A549 (cell line): Measurements from ENCODE around the gene ERGIC2. TPM values are rescaled to one million over a fixed set of nuclear protein-coding genes. Genes with fewer than 3 reads are reported as not detected.
"Not testable (repeated sequence)": the region's sequence is repeated elsewhere in the genome, so short reads cannot be mapped to it uniquely, and the experiment has no call there.

Experiments
- ATAC-seq, 2 experiments: fragments of 200-7000 bp in 1 of 2; fragments of >200 bp in 1 of 2; cut with Nextera tagmentation in 1 of 2; cut with Tn5 transposase in 1 of 2; 3 replicates each; pipeline versions ENCODE4 v1.8.0 to v1.9.1; 2018 to 2020; ENCODE audit warnings: mild to moderate bottlenecking in 1 of 2, moderate library complexity in 1 of 2
- CTCF ChIA-PET: fragments of 300-600 bp; sonication (Branson Sonifier 250); formaldehyde crosslinking; extraction: SDS; loops from one replicate; lab custom pipeline; 2021; ENCODE audit warnings: antibody characterized with exemption, inconsistent platforms; lab: Yijun Ruan, JAX
- POLR2A ChIA-PET: fragments of 350-600 bp; formaldehyde crosslinking; extraction: SDS; loops from one replicate; lab custom pipeline; 2021; ENCODE audit warnings: antibody characterized with exemption, inconsistent platforms; lab: Yijun Ruan, JAX
- DNase-seq, 2 experiments: peaks; one replicate each; pipeline versions ENCODE4 v3.0.0 to v3.0.0-alpha.2; 2011 to 2016; ENCODE audit warnings: low read depth in 1 of 2, low spot score in 1 of 2
- FAIRE-seq: peaks from 2 replicates; lab custom pipeline; 2011; peaks lifted over from hg19 to GRCh38; lab: Jason Lieb, UNC
- H3K27ac ChIP-seq, 2 experiments: fragments of >200 bp; sonication (Bioruptor Twin); formaldehyde crosslinking; 3 replicates each; pipeline ENCODE4 v1.5.1; 2016 to 2017
- H3K4me1 ChIP-seq: fragments of >200 bp; sonication (Bioruptor Twin); formaldehyde crosslinking; 3 replicates; pipeline ENCODE4 v1.6.1; 2016
- H3K4me2 ChIP-seq: fragments of >200 bp; sonication (Bioruptor Twin); formaldehyde crosslinking; 3 replicates; pipeline ENCODE4 v1.6.1; 2016
- H3K4me3 ChIP-seq: fragments of >200 bp; sonication (Bioruptor Twin); formaldehyde crosslinking; 3 replicates; pipeline ENCODE4 v1.5.1; 2016
- H3K9me3 ChIP-seq: fragments of >200 bp; sonication (Bioruptor Twin); formaldehyde crosslinking; 3 replicates; pipeline ENCODE4 v1.6.1; 2016
- ATOH8 ChIP-seq: fragments of 250-450 bp; sonication (Bioruptor Pico); IDR thresholded peaks from 2 replicates; pipeline ENCODE4 v1.5.0; 2020; ENCODE audit warnings: low read depth, mild to moderate bottlenecking, moderate library complexity
- CBX2 ChIP-seq: fragments of 200-600 bp; sonication (generic); IDR thresholded peaks from 2 replicates; pipeline ENCODE4 v1.6.1; 2016; ENCODE audit warnings: low read depth, mild to moderate bottlenecking, borderline replicate concordance
- E2F6 ChIP-seq: IDR thresholded peaks from 2 replicates; pipeline ENCODE4 v1.6.1; 2012; ENCODE audit warnings: low read depth, borderline replicate concordance
- ESRRA ChIP-seq: fragments of 150-350 bp; IDR thresholded peaks from 2 replicates; pipeline ENCODE4 v1.6.1; 2014; ENCODE audit warnings: mild to moderate bottlenecking, low read length, borderline replicate concordance
- FOXS1 ChIP-seq: fragments of 250-450 bp; sonication (Bioruptor Pico); IDR thresholded peaks from 2 replicates; pipeline ENCODE4 v1.5.0; 2020; ENCODE audit warnings: mild to moderate bottlenecking, moderate library complexity
- HDAC2 ChIP-seq: fragments of 200-600 bp; sonication (generic); IDR thresholded peaks from 2 replicates; pipeline ENCODE4 v1.6.1; 2016
- HMGXB4 ChIP-seq: fragments of 250-450 bp; sonication (Bioruptor Pico); IDR thresholded peaks from 2 replicates; pipeline ENCODE4 v1.5.0; 2021; ENCODE audit warnings: mild to moderate bottlenecking, moderate library complexity, borderline replicate concordance
- HOXB5 ChIP-seq: fragments of 250-450 bp; sonication (Bioruptor Pico); IDR thresholded peaks from 2 replicates; pipeline ENCODE4 v1.5.0; 2020; ENCODE audit warnings: mild to moderate bottlenecking, moderate library complexity
- JUN ChIP-seq, 2 experiments: fragments of >200 bp; sonication (Bioruptor Twin); formaldehyde crosslinking; IDR thresholded peaks; 2 replicates in 1 of 2; 3 replicates in 1 of 2; pipeline ENCODE4 v1.6.1; 2016 to 2017
- KDM5A ChIP-seq: fragments of 200-600 bp; sonication (generic); IDR thresholded peaks from 2 replicates; pipeline ENCODE4 v1.6.1; 2016; ENCODE audit warnings: antibody characterized with exemption, mild to moderate bottlenecking
- MAFK ChIP-seq: fragments of 450-650 bp; IDR thresholded peaks from 2 replicates; pipeline ENCODE4 v1.6.1; 2014; ENCODE audit not compliant: partially characterized antibody
- MAX ChIP-seq: IDR thresholded peaks from 2 replicates; pipeline ENCODE4 v1.6.1; 2012
- NPAS2 ChIP-seq: fragments of 250-450 bp; sonication (Bioruptor Pico); IDR thresholded peaks from 2 replicates; pipeline ENCODE4 v1.8.0; 2022; ENCODE audit warnings: mild to moderate bottlenecking, moderate library complexity, borderline replicate concordance
- PBX3 ChIP-seq: IDR thresholded peaks from 2 replicates; pipeline ENCODE4 v1.6.1; 2012
- RARB ChIP-seq: fragments of 250-450 bp; sonication (Bioruptor Pico); IDR thresholded peaks from 2 replicates; pipeline ENCODE4 v1.8.0; 2021; ENCODE audit warnings: mild to moderate bottlenecking, moderate library complexity
- RFX5 ChIP-seq: fragments of 450-650 bp; IDR thresholded peaks from 2 replicates; pipeline ENCODE4 v1.7.1; 2014; ENCODE audit warnings: antibody characterized with exemption, mild to moderate bottlenecking, moderate library complexity
- SREBF2 ChIP-seq: fragments of 450-650 bp; IDR thresholded peaks from 2 replicates; pipeline ENCODE4 v1.6.1; 2014; ENCODE audit warnings: mild to moderate bottlenecking, moderate library complexity
- ZFP36 ChIP-seq: fragments of 450-650 bp; IDR thresholded peaks from 2 replicates; pipeline ENCODE4 v1.6.1; 2014; ENCODE audit warnings: borderline replicate concordance; ENCODE audit not compliant: partially characterized antibody
- WGBS: methylation state at CpG from one replicate; pipeline ENCODE4 v1.1.6; 2017; ENCODE audit errors: missing lambda C conversion rate; 5-methylcytosine and 5-hydroxymethylcytosine counted together
- polyA plus RNA-seq, 4 experiments: library from polyadenylated mRNA; depleted of rRNA in 3 of 4; stranded (reverse); fragments of >200 nt; fragmentation: RNase III in 1 of 4; extraction: RNeasy Plus Mini Kit Qiagen cat#74134 plus additional on column Dnase treatment in 1 of 4; gene quantifications; 2 replicates in 3 of 4; 3 replicates in 1 of 4; pipeline ENCODE4 v1.2.3, GENCODE V29; 2011 to 2017

ERGIC2 gene
- polyA plus RNA-seq, 2 of the 4 experiments (the other 2 are of a cell fraction), result 69.3 to 94.1 TPM

- H3K4me1 ChIP-seq, result no peaks in the 10 kb centered on the region
- FAIRE-seq, result no peak
- WGBS, result 90% methylated on average over 48 of the region's 65 CpGs
- H3K27ac ChIP-seq, result no peak overlapping the region
- CTCF ChIA-PET, result no interaction called here
- H3K4me2 ChIP-seq, result no peak overlapping the region
- no peak for ATAC-seq
- DNase-seq, result no peak
- H3K9me3 ChIP-seq, result no peaks in the 10 kb centered on the region
- POLR2A ChIA-PET, result no interaction called here
- no peak overlapping the region for H3K4me3 ChIP-seq
- TF ChIP-seq RARB (CRISPR knock-in tag) (no peak), RFX5 (no peak), MAFK (no peak), ATOH8 (CRISPR knock-in tag) (no peak), ESRRA (no peak), KDM5A (no peak), JUN (IDR thresholded peaks at IDR 0.05) (no peak), E2F6 (no peak), MAX (no peak), PBX3 (no peak), SREBF2 (no peak), HMGXB4 (CRISPR knock-in tag) (no peak), HDAC2 (no peak), HOXB5 (CRISPR knock-in tag) (no peak), FOXS1 (no peak), NPAS2 (no peak), CBX2 (no peak), ZFP36 (no peak)
Observed at GRCh38 chr12:29389295-29389919, 8.4 kb upstream of the ERGIC2 start.

- FAIRE-seq, H3K4me1 ChIP-seq, H3K4me2 ChIP-seq, H3K27ac ChIP-seq, CTCF ChIA-PET, H3K9me3 ChIP-seq, ATAC-seq, DNase-seq, POLR2A ChIA-PET, H3K4me3 ChIP-seq: not testable (repeated sequence)
- 86% methylated on average over 15 of the region's 36 CpGs for WGBS
Observed at GRCh38 chr12:29386084-29386680, 5.2 kb upstream of the ERGIC2 start.

GRCh38 chr12:29385194-29385593 lies 4.2 kb upstream of the ERGIC2 start:
- ATAC-seq, POLR2A ChIA-PET, FAIRE-seq, H3K4me1 ChIP-seq, H3K4me2 ChIP-seq, H3K9me3 ChIP-seq, DNase-seq, H3K4me3 ChIP-seq, CTCF ChIA-PET, H3K27ac ChIP-seq: not testable (repeated sequence)
- 75% methylated on average over 17 of the region's 17 CpGs for WGBS
